Right ventricle myocardium superior (tissue), 1 donor: ENCODE measurements around the gene ERCC2. TPM values are rescaled to one million over a fixed set of nuclear protein-coding genes. Genes with fewer than 3 reads are reported as not detected.
"Not testable (repeated sequence)": the region's sequence is repeated elsewhere in the genome, so short reads cannot be mapped to it uniquely, and the experiment has no call there.

Experiments used
- ATAC-seq: fragments of 200-7000 bp; cut with Tn5 transposase; one replicate; pipeline ENCODE4 v1.9.1; 2020; ENCODE audit warnings: mild to moderate bottlenecking; ENCODE audit not compliant: poor library complexity
- DNase-seq: peaks from one replicate; pipeline ENCODE4 v3.0.0-alpha.2; 2020
- intact Hi-C: fragments of 100-400 bp; cut with DNase I; formaldehyde crosslinking; loops from one replicate; pipeline ENCODE4 v1.11.2; 2022
- long read RNA-seq: library from polyadenylated mRNA; unstranded; transcript quantifications from one replicate; pipeline ENCODE4 v2.0.0, GENCODE V29; 2021
- total RNA-seq: library from RNA; stranded (reverse); fragmentation: NEBNext Ultra II Directional; extraction: Animal tissue kit (Norgen Biotek cat#: 25700); gene quantifications from one replicate; pipeline ENCODE4 v1.2.1, GENCODE V29; 2021
- donor health status: DM: no; HTN: yes; CAD: no; lungs with severe emphysema.

The ERCC2 gene
- 11.2 TPM for total RNA-seq
- long read RNA-seq, full-length matches to known transcripts = 6 of 19 reads
- long read RNA-seq, partial matches to known transcripts = 9 of 19 reads
- long read RNA-seq, other reads (novel, unspliced or antisense) = 4 of 19 reads

GRCh38 chr19:45370410-45371204, at the start of gene ERCC2:
ERCC2 (minus strand) TSS chr19:45370573; CDS start chr19:45370540, 33 bp downstream.
- peak; percentile 99 for DNase-seq
- peak; percentile 98 for ATAC-seq
- intact Hi-C loops = no loop called here

- DNase-seq (no peak), ATAC-seq (no peak)
- intact Hi-C loops = no loop called here
Measured at GRCh38 chr19:45419895-45420294, 49.5 kb upstream of the ERCC2 start.

DNA sequence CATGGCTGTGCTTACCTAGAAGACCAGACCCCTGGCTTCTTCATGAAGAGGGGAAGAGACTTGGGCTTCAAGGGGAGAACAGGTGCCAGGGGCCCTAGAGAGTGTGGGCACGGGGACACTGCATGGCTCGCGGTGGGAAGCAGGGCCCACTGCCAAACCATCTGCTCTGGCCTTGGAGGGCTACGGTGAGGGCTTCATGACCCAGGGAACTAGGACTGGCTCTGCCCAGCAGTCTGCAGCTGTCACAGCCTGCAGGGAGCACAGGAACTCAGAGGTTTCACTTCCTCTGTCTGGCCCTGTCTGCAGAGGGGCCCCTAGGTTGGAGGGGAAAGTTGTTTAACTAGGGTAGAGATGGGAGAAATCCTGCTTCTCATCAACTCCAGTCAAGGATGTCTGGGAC, 49.0 kb upstream of the ERCC2 start:
- intact Hi-C loops = no loop called here
- ATAC-seq = no peak
- peak; percentile 63 for DNase-seq

- intact Hi-C loops = no loop called here
- DNase-seq = no peak
- no peak for ATAC-seq
Measured at GRCh38 chr19:45418802-45419201, 48.4 kb upstream of the ERCC2 start.

DNA sequence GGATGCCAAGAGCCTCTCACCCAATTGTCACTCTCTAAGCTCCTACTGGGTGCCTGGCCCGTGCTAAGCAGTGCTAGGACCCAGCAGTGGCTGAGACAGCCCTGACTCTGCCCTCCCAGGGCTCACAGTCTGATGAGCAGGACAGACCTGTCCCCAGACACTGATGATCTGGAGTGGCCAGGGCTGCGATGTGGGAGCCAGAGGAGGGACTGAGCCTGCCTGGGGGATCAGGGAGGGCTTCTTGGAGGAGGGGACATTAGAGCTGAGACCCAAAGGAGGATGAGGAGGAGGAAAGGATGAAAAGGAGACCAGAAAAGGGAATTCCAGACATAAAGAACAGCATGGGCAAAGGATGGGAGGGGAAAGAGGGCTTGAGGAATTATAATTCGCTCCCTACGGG, 46.8 kb upstream of the ERCC2 start:
- peak; percentile 3 for DNase-seq
- intact Hi-C loops = no loop called here
- ATAC-seq = no peak

DNA sequence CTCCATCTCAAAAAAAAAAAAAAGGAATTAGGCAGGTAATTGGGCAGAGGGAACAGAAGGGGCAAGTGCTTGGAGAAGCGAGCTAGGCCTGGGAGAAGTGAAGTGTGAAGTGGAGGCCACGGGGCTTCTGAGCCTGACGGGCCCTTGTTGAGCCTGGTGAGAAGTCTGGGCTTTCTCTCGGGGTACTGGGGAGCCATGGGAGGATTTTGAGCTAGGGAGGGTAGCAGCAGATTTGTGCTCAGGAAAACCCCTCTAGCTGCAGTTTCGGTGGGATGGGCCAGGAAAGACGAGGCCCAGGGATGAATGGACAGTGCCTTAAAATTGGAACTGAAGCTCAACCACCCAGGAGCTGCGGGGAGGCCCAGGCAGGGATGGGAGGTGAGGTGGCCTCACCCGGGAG, 44.1 kb upstream of the ERCC2 start:
- ATAC-seq (no peak), DNase-seq (peak; percentile 4)
- intact Hi-C loops = no loop called here

GRCh38 chr19:45413497-45413896, 43.1 kb upstream of the ERCC2 start:
- peak; percentile 37 for DNase-seq
- peak; percentile 10 for ATAC-seq
- intact Hi-C loops = no loop called here

DNA sequence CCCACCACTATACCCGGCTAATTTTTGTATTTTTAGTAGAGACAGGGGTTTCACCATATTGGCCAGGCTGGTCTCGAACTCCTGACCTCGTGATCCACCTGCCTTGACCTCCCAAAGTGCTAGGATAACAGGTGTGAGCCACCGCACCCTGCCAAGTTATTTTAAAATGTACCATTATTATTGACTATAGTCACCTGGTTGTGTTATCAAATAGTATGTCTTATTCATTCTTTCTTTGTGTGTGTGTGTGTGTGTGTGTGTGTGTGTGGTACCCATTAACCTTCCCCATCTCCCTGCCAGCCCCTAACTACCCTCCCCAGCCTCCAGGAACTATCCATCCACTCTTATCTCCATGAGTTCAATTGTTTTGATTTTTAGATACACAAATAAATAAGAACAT, 40.0 kb upstream of the ERCC2 start:
- DNase-seq, ATAC-seq, intact Hi-C loops: not testable (repeated sequence)

GRCh38 chr19:45409557-45409920, 39.2 kb upstream of the ERCC2 start:
- no peak for ATAC-seq
- intact Hi-C loops = no loop called here
- no peak for DNase-seq

GRCh38 chr19:45408830-45409556, 38.6 kb upstream of the ERCC2 start:
- intact Hi-C loops = no loop called here
- ATAC-seq = no peak
- DNase-seq = no peak

- intact Hi-C loops = no loop called here
- no peak for DNase-seq
- ATAC-seq = no peak
Measured at GRCh38 chr19:45408121-45408520, 37.7 kb upstream of the ERCC2 start.

- DNase-seq, intact Hi-C loops, ATAC-seq: not testable (repeated sequence)
Measured at GRCh38 chr19:45407585-45407984, 37.2 kb upstream of the ERCC2 start.

GRCh38 chr19:45407091-45407375, 36.7 kb upstream of the ERCC2 start:
- DNase-seq (no peak), ATAC-seq (no peak)
- intact Hi-C loops = no loop called here

DNA sequence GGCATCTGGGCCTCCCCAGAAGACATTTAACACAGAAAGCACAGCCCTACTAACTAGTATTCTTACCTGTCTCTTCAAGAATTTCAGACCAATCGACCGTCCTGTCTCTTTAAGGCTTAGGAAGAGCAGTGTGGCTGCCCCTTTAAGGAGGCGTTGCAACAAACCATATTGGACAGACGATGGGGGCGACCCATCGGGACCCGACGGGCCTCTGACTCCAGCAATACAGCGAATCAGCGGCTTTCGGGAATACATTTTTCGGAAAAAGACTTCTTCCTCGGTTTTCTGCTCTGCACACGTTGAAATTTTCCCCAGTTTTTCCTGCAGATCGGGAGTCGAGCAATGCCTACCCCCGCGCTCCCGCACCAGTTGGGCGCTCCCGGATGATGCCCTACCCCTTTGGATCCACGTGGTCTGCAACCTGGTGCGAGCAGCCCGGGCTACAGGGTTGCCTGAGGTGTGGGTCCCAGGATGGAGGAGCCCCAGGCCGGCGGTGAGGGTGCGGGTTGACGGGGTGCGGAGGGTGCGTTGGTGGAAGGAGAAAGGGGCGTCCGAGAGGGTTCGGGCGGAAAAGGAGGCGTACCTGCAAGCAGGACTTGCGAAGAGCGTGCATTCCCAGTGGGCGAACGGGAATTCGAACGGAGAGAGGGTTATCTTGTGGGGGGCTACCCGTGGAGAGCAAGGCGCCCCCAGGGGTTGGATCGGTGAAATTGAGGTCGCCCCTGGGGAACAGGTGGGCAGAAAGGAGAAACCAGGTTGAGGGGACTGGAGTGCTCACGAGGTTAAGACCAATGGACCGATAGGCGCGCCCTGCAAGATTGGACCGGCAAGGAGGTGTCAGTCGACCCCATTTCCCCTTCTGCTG, 36.1 kb upstream of the ERCC2 start, which contains the start of gene POLR1G:
TSS of gene POLR1G (plus strand) at position 419 of the 865 bp plus-strand sequence. CDS start at position 472, 53 bp downstream.
- ATAC-seq (peak; percentile 63), DNase-seq (peak; percentile 81)
- intact Hi-C loops = no loop called here

- ATAC-seq = peak; percentile 71
- intact Hi-C loops = no loop called here
Measured at GRCh38 chr19:45405435-45406225, 35.3 kb upstream of the ERCC2 start.

DNA sequence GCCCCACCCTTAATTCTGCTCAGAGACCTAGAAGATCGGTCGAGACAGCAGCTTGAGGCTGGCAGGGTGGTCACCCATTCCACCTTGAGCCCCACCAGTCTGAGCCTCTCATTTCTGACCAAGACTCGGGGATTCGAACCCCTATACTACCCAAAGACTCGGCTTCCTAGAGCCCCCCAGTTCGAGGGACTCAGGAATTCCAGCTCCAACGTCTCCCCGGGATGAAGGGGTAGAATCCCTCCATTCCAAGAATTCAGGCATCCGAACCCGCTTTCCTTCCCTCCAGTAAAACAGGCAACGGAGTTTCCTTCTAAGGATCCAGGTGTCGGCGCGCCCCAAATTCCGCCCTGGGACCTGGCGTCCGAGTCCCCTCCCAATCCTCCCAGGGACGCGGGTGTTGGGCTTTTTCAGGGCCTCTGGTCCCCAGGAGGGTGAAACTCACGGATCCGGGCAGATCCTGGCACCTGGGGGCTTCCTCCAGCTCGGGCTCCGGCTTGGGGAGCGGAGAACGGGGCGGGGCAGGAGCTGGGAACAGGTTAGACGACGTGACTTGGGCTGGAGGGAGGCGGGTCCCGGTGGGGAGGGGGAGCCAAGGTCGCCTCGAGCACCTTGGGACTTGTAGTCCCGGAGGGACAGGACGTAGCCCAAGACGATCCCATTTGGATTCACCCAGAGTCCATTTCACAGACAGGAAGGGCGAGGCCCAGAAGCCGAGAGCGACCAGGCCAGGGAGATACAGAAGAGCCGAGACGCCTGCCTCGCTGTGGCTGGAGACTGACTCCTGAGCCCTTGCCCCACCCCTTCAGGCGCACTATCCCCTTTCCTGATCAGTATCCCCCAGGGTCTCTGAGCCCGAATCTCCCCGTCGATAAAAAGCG, 34.4 kb upstream of the ERCC2 start, which contains the start of gene PPP1R13L:
TSS of gene PPP1R13L (minus strand) at position 513 of the 878 bp plus-strand sequence. CDS start 6,751 bp downstream, outside the sequence.
- intact Hi-C loops = no loop called here

More at GRCh38 chr19:45405435-45406225, 35.3 kb upstream of the ERCC2 start:
- DNase-seq = peak; percentile 92

More for the DNA sequence above, 34.4 kb upstream of the ERCC2 start, which contains the start of gene PPP1R13L:
- DNase-seq (peak; percentile 90), ATAC-seq (peak; percentile 68)
